GM19438 (cell line): ENCODE data around the gene MADCAM1.

Experiments used
- ATAC-seq: cut with Tn5 transposase; IDR thresholded peaks from one replicate; pipeline ENCODE4 v1.9.1; 2021; ENCODE audit warnings: low read depth; ENCODE audit not compliant: unreplicated experiment

MADCAM1 gene

DNA sequence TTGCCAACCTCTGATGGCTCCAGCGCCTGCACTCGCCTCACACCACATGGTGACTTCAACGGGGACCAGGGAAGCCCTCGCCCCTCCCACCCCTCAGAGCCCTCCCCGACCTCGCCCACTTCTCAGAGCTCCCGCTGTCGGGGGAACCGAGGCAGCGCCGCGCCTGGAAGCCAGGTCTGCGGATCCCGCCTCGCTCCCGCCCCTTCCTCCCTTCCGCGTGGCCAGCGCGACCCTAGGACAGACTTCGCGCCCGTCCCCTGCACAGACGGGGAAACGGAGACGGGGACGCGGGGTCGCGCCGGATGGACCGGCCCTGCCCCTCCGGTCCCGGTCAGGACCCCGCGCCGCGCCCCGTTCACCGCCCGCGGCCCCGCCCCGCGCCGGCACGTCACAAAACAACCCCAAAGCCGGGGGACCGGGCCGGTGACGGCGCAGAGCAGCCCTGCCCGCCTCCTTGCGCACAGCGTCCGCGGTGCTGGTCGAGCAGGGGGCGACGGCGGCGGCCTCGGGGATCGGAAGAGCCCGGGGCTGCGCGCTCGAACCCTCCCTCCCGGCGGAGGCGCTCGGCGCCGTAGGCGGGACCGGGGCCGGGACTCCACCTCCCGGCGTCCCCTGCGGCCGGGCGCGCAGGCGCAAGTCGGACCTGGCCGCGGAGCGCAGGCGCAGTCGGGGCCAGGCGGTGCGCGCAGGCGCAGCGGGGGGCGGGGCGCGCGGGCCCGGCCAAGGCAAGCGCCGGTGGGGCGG, 34.9 kb downstream of the MADCAM1 start:
- ATAC-seq, result peak; percentile 58

GRCh38 chr19:531753-532560, 35.7 kb downstream of the MADCAM1 start, which contains the start of gene CDC34:
TSS of gene CDC34 (plus strand) at chr19:531760. CDS start at chr19:531932, 172 bp downstream.
- ATAC-seq, result peak; percentile 23

- ATAC-seq, result no peak
These were observed 36.5 kb downstream of the MADCAM1 start for GRCh38 chr19:532561-533363.

DNA sequence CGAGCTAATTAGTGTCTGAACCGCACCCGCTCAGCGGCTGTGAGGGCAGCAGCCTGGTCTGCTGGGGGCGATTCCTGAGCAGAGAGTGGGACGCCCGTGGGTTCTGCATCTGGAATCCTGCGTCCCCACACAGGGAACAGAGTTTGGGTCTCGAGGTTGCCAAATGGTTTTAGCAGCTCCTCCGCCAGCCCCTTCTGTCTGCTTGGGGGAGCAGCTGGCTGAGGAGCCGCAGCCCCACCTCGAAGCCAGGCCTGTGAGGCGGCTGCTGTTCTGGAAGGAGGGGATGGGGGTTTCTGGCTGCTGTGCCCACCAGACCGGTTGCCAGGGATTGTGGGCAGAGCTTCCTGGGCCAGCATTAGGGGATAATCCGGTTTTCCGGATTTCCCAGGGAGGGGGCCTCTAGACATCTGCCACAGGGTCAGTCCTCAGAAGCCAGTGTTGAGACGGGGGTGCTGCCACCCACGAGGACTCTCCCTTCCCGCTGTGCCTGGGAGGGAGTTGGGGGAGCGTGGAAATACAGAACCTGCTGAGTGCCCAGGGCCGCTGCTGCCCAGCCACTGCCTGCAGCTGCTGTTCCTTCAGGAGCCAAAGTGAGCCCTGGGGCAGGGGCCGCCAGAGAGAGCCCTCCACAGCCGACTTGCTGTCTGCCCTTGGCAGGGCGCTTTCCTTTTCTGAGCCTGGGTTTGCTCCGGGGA, 37.2 kb downstream of the MADCAM1 start:
- ATAC-seq, result no peak

DNA sequence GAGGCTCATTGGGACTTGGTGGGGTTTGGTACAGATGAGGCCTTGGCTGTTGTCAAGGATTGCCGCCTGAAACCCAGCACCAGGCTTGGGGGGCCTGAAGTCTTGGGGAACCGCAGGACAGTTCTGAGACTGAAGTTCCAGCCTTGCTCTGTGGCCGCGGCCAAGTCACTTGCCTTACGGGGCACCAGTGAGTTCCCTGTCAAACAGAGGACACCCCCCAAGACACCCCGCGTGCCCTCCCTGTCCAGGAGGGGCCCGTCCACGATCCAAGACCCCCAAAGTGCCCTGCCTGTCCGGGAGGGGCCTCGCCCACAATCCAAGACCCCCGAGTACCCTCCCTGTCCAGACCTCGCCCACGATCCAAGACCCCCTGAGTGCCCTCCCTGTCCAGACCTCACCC, 37.8 kb downstream of the MADCAM1 start:
- no peak for ATAC-seq

DNA sequence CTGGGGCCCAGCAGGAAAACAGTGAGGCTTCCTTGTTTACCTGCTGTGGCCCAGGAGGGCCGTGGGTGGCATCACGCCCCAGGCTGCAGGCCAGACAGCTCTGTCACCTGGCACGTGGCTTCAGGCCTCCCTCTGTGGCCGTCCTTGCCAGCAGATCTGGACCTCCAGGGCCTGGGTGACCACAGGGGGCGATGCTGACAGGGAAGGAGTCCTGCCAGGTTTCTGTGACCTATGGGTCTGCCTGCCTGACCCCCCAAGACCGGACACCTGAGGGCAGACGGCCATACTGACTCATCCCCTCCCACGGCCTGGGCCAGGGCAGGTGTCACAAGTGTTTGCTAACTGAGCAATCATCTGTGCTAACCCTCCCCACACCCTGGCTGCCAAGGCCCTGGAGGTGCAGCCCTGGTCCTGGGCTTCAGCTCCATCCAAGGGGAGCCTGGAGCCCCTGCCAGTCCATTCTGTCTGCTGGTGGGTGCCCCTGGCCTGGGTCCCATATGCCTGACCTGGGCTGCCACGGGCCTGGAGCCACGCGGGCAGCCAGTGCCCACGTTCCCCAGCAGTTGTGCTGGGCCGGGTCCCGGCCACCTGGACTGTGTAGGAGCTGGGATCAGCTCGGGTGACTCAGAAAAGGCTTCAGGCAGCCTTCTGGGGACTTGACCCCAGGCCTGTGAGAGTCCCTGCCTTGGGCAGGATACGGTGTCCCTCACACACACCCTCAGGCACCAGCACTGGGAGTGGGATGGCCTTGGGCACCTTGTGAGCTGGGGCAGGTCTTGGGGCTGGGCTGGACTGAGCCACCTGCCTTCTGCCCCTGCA, 38.9 kb downstream of the MADCAM1 start:
- no peak for ATAC-seq

- no peak for ATAC-seq
These were observed 40.0 kb downstream of the MADCAM1 start for GRCh38 chr19:536031-536880.

DNA sequence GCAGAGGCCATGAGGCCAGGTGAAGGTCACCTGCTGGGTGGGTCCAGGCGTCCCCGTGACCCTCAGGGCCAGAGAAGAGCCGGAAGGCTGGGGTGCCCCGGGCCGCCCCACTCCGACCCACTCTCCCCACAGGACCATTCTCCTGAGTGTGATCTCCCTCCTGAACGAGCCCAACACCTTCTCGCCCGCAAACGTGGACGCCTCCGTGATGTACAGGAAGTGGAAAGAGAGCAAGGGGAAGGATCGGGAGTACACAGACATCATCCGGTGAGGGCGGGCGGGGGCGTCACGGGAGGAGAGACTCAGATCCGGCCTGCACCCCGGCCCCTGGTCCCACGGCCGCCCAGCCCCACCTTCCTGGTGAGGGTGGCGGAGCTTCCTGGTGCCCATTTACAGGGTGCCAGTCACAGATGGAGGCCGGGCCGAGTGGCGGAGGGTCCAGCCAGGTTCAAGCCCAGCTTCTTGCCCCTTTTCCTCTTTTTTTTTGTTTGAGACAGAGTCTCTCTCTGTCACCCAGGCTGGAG, 40.7 kb downstream of the MADCAM1 start:
- no peak for ATAC-seq

- ATAC-seq, result no peak
These were observed 42.5 kb downstream of the MADCAM1 start for GRCh38 chr19:538641-539428.

DNA sequence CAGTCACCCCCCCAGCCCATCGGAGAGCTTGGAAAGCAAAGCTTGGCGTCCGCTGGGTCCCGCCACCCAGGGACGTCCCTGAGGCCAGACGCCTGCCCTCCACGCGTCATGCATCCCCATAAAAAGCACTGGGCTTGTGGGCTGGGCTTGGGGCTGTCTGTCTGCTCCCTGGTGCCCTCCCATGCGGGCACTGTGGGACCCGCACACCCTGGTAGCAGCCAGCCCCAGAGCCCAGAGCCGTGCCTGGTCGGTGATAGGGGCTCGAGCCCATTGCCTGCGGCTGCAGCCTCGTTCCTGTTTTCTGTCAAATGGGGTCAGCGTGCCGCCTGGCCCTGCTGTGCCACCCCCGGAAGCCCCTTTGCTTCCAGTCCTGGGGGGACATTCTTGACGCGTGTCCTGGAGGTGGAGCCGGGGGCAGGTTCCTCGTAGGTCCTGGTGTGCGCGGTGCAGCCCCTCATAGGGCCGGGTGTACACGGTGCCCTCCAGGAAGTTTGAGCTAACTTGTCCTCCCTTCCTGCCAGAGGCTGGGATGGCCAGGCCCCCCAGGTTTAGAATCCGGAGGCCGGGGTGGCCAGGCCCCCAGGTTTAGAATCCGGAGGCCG, 43.2 kb downstream of the MADCAM1 start:
- ATAC-seq, result no peak

GRCh38 chr19:540867-541637, 44.8 kb downstream of the MADCAM1 start:
- ATAC-seq, result no peak

- no peak for ATAC-seq
These were observed 45.4 kb downstream of the MADCAM1 start for GRCh38 chr19:541699-542098.

DNA sequence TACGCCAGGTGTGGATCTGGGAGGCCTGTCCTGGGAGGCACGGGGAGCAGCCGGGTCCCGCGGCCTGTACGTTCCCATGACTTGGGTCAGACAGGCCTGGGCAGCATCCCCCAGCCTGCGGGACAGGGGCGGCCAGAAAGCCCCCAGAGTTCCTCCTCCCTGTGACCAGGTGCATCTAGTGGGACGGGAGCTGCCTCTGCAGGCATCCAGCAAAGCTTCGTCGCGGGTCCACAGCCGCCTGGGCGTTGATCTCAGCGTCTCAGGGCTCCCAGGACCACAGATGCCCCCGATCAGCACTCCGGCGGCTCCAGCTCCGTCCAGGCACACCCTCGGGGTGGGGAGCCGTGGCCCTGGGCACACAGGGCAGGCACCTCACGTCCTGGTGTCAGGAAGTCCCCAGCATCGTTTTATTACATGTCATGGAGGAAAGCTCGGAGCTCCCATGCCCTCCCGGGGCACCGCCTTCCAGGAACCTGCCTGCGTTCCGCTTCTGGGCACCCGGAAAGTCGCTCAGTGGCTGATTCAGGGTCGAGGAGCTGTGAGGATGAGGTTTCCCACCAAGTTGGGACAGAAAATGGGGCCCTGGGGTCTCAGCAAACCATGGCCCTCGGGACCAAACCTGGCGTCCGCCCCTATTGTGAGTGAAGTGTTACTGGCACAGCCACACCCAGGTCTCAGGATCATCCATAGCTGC, 46.0 kb downstream of the MADCAM1 start:
- ATAC-seq, result no peak

DNA sequence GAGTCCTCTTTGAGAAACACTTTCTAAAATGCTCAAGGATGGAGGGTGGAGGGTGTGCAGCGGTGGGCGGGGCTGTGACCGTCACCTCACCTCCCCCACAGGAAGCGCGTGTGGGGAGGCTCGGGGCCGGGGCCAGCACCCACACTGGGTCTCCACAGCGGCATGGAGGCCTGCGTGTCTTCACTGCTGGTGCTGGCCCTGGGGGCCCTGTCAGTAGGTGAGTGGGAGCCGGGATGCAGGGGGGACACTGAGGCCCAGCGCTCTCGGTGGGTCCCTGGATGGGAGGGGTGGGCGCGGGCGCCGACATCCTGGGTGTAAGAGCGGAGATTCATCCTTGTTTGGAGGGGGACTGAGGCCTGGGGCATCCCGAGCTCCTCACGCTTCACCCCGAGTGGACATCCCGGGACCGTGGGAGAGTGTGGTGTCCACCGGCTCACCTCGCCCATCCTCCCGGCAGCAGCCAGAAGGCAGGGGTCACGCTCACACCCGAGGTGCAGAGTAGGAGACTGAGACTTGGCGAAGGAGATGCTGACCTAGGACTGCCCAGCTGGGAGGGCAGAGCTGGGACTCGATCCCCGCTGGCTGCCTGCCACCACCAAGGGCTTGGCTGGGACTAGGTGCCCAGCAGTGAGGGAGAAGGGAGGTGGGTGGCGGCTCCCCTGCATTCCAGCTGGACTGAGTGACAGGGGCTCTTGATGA, 47.8 kb downstream of the MADCAM1 start, which contains the start of gene GZMM:
GZMM (plus strand) TSS at position 144 of the 699 bp plus-strand sequence; CDS start at position 163, 19 bp downstream.
- no peak for ATAC-seq

GRCh38 chr19:547117-547516, 50.8 kb downstream of the MADCAM1 start:
- ATAC-seq, result no peak
